Hematopoietic multipotent progenitor cell (in vitro differentiated cells): ENCODE measurements around the gene CEP192. TPM values are rescaled to one million over a fixed set of nuclear protein-coding genes. Genes with fewer than 3 reads are reported as not detected.

Experiments
- total RNA-seq: library from RNA; depleted of rRNA; stranded (reverse); fragments of >200 nt; gene quantifications from one replicate; pipeline ENCODE4 v1.2.3, GENCODE V29; 2012

The CEP192 gene
- total RNA-seq, 1 donor: 21.0 TPM

Other genes with a start within 250 kb of the CEP192 start
- 18.3 TPM for gene PTPN2, start 107.1 kb upstream of the CEP192 start, total RNA-seq
- 36.4 TPM for gene SEH1L, start 43.4 kb upstream of the CEP192 start, total RNA-seq
- 63.3 TPM for gene LDLRAD4, start 227.4 kb downstream of the CEP192 start, total RNA-seq